Measurements from ENCODE around the gene PALMD. TPM values are rescaled to one million over a fixed set of nuclear protein-coding genes. Genes with fewer than 3 reads are reported as not detected.

The PALMD gene
- total RNA-seq, 1 experiment from 2014 or later: not detected

GRCh38 chr1:99623554-99623953 lies 22.4 kb upstream of the PALMD start:
- Mint-ChIP-seq H3K4me1 (peaks cover 9 to 12% of the 10 kb centered on the region in 2 experiments), H3K4me3 (no peak overlapping the region), H3K36me3 (ENCODE audit: insufficient read depth in 1 of 3, low read depth in 3 of 3) (no peaks in the 10 kb centered on the region), H3K27ac (no peak overlapping the region; a peak in 1 of 7 replicates), H3K9me3 (no peaks in the 10 kb centered on the region), H3K27me3 (ENCODE audit: low read depth) (no peaks in the 10 kb centered on the region)
- Histone ChIP-seq H2AFZ (ENCODE audit: low read length) (no peak overlapping the region), H3K23me2 (ENCODE audit: insufficient read length, low read depth, low read length, poor library complexity, severe bottlenecking) (no peaks in the 10 kb centered on the region), H3K4me2 (ENCODE audit: insufficient read depth, insufficient read length, low read length) (no peak overlapping the region), H2BK5ac (ENCODE audit: insufficient read length, low read length) (no peak overlapping the region), H3K23ac (ENCODE audit: insufficient read length, low read depth, low read length) (no peak overlapping the region), H2AK5ac (ENCODE audit: insufficient read length, low read length) (no peak overlapping the region), H3K14ac (ENCODE audit: insufficient read depth, low read length) (no peak overlapping the region), H4K91ac (ENCODE audit: insufficient read length, low read depth, low read length) (no peak overlapping the region), H3K9ac (ENCODE audit: extremely low read depth, insufficient read length, low read length) (no peak overlapping the region), H2BK120ac (ENCODE audit: low read depth, low read length, poor library complexity, severe bottlenecking) (no peak overlapping the region), H3K79me2 (ENCODE audit: insufficient read depth, low read length) (no peaks in the 10 kb centered on the region), H4K8ac (replicated peaks; ENCODE audit: insufficient read length, low read depth, low read length) (no peak overlapping the region), H3K27me3 (ENCODE audit: insufficient read depth, low read length) (no peaks in the 10 kb centered on the region), H2BK15ac (ENCODE audit: low read depth, low read length) (no peak overlapping the region), H3K27ac (ENCODE audit: insufficient read length, low read depth, low read length) (no peak overlapping the region), H2BK20ac (ENCODE audit: low read depth, low read length, poor library complexity, severe bottlenecking) (no peak overlapping the region), H4K5ac (ENCODE audit: insufficient read length, low read depth, low read length) (no peak overlapping the region), H2BK12ac (ENCODE audit: insufficient read length, low read depth, low read length) (no peak overlapping the region), H3K18ac (ENCODE audit: insufficient read length, low read depth, low read length) (no peak overlapping the region), H4K20me1 (ENCODE audit: control insufficient read depth, insufficient read depth, insufficient read length) (no peaks in the 10 kb centered on the region), H3T11ph (ENCODE audit: low read length) (no peak overlapping the region), H3K4me1 (ENCODE audit: insufficient read depth, low read length) (peaks cover 2% of the 10 kb centered on the region; the same call in 1 of the 2 replicates), H3K4ac (ENCODE audit: low read depth, low read length) (no peak overlapping the region), H3K79me1 (ENCODE audit: insufficient read depth, low read depth, low read length, poor library complexity, severe bottlenecking) (no peaks in the 10 kb centered on the region), H3K56ac (ENCODE audit: insufficient read length, low read depth, low read length) (no peak overlapping the region), H3K9me3 (ENCODE audit: control insufficient read depth, low read depth, low read length) (no peaks in the 10 kb centered on the region)
- no CpG with 5 or more reads among the region's 4 CpGs for WGBS (ENCODE audit: extremely low coverage, insufficient read length, low lambda C conversion rate)
- TF ChIP-seq CTCF (conservative IDR thresholded peaks at IDR 0.05): no peak
- DNase-seq: no peak

Measured in H9 (cell line).